IMR-90 (cell line): ENCODE data around the gene RBL2. TPM values are rescaled to one million over a fixed set of nuclear protein-coding genes. Genes with fewer than 3 reads are reported as not detected.
A peak's percentile ranks its signal among the peaks of the same experiment; 100 is the strongest.

ENCODE experiments used
- ATAC-seq: fragments of 200-7000 bp; cut with Tn5 transposase; 2 replicates; pipeline ENCODE4 v1.9.1; 2020; ENCODE audit warnings: low read depth, mild to moderate bottlenecking, moderate library complexity
- BruUV-seq: library from RNA; stranded (reverse); fragments of 400-500 nt; replicated peaks from 2 replicates; lab custom pipeline; 2021; lab: Mats Ljungman, UMichigan
- CTCF ChIA-PET: fragments of 300-600 bp; formaldehyde crosslinking; extraction: SDS; loops from one replicate; lab custom pipeline; 2021; ENCODE audit warnings: antibody characterized with exemption; lab: Yijun Ruan, JAX
- POLR2A ChIA-PET: fragments of 300-600 bp; sonication (Branson Sonifier 250); formaldehyde crosslinking; loops from one replicate; lab custom pipeline; 2022; ENCODE audit warnings: antibody characterized with exemption; ENCODE audit not compliant: unreplicated experiment; lab: Charles Lee
- DNase-seq: peaks from one replicate; pipeline ENCODE4 v3.0.0; 2013
- H2AFZ ChIP-seq: replicated peaks from 2 replicates; pipeline ENCODE3; 2013; ENCODE audit warnings: low read length, mild to moderate bottlenecking; ENCODE audit not compliant: poor library complexity
- H2AK5ac ChIP-seq: 2 replicates; pipeline ENCODE4 v1.6.1; 2013; ENCODE audit warnings: low read depth, low read length, inconsistent platforms
- H2AK9ac ChIP-seq: replicated peaks from 2 replicates; pipeline ENCODE3; 2013; ENCODE audit warnings: mild to moderate bottlenecking, low read depth, low read length, moderate library complexity; ENCODE audit not compliant: poor library complexity
- H2BK120ac ChIP-seq: 2 replicates; pipeline ENCODE4 v1.6.1; 2013; ENCODE audit warnings: low read depth, low read length, inconsistent platforms
- H2BK15ac ChIP-seq: 3 replicates; pipeline ENCODE4 v1.6.1; 2013; ENCODE audit warnings: low read depth, low read length, inconsistent platforms
- H2BK20ac ChIP-seq: 2 replicates; pipeline ENCODE4 v1.6.1; 2013; ENCODE audit warnings: low read depth, mild to moderate bottlenecking, inconsistent platforms, low read length, moderate library complexity
- H2BK5ac ChIP-seq: 2 replicates; pipeline ENCODE4 v1.6.1; 2013; ENCODE audit warnings: mild to moderate bottlenecking, low read depth, low read length, inconsistent platforms; ENCODE audit not compliant: poor library complexity, severe bottlenecking
- H3K14ac ChIP-seq: replicated peaks from 2 replicates; pipeline ENCODE4 v1.6.1; 2013; ENCODE audit warnings: low read depth, low read length, inconsistent platforms
- H3K18ac ChIP-seq: 2 replicates; pipeline ENCODE4 v1.6.1; 2013; ENCODE audit warnings: low read depth, low read length, control low read depth
- H3K23ac ChIP-seq: 2 replicates; pipeline ENCODE4 v1.6.1; 2013; ENCODE audit warnings: low read depth, low read length, inconsistent platforms
- H3K27ac ChIP-seq: 2 replicates; pipeline ENCODE4 v1.5.1; 2013; ENCODE audit warnings: mild to moderate bottlenecking, control low read depth, low read length; ENCODE audit not compliant: insufficient read depth
- H3K27me3 ChIP-seq: 2 replicates; pipeline ENCODE4 v1.6.1; 2013; ENCODE audit warnings: low read length; ENCODE audit not compliant: control insufficient read depth, insufficient read depth
- H3K36me3 ChIP-seq: 2 replicates; pipeline ENCODE4 v1.6.1; 2013; ENCODE audit warnings: low read length, mixed read lengths; ENCODE audit not compliant: control insufficient read depth, insufficient read depth
- H3K4ac ChIP-seq: 2 replicates; pipeline ENCODE4 v1.6.1; 2013; ENCODE audit warnings: low read depth, low read length, inconsistent platforms
- H3K4me1 ChIP-seq: 2 replicates; pipeline ENCODE4 v1.6.1; 2013; ENCODE audit warnings: low read length, mixed read lengths; ENCODE audit not compliant: control insufficient read depth, insufficient read depth
- H3K4me2 ChIP-seq: 2 replicates; pipeline ENCODE4 v1.6.1; 2013; ENCODE audit warnings: low read depth, mild to moderate bottlenecking, control low read depth, low read length, moderate library complexity
- H3K4me3 ChIP-seq: 2 replicates; pipeline ENCODE4 v1.5.1; 2013; ENCODE audit warnings: low read depth, mild to moderate bottlenecking, control low read depth, low read length, moderate library complexity; ENCODE audit not compliant: insufficient read depth
- H3K56ac ChIP-seq: 2 replicates; pipeline ENCODE4 v1.6.1; 2013; ENCODE audit warnings: low read length, inconsistent platforms; ENCODE audit not compliant: insufficient read depth; ENCODE audit errors: extremely low read depth
- H3K79me1 ChIP-seq, 2 experiments: 2 replicates each; pipeline ENCODE4 v1.6.1; 2013; ENCODE audit warnings: low read length in 2 of 2, inconsistent platforms in 1 of 2, low read depth in 1 of 2
- H3K9ac ChIP-seq: 2 replicates; pipeline ENCODE4 v1.6.1; 2013; ENCODE audit warnings: low read depth, low read length, control low read depth
- H3K9me1 ChIP-seq: 2 replicates; pipeline ENCODE4 v1.6.1; 2013; ENCODE audit warnings: low read length, inconsistent platforms; ENCODE audit not compliant: insufficient read depth
- H3K9me3 ChIP-seq: 2 replicates; pipeline ENCODE4 v1.6.1; 2013; ENCODE audit warnings: low read length; ENCODE audit not compliant: control insufficient read depth, insufficient read depth
- H4K20me1 ChIP-seq: 2 replicates; pipeline ENCODE4 v1.6.1; 2013; ENCODE audit warnings: low read length, inconsistent platforms; ENCODE audit not compliant: insufficient read depth
- H4K5ac ChIP-seq: 2 replicates; pipeline ENCODE4 v1.6.1; 2013; ENCODE audit warnings: mild to moderate bottlenecking, low read depth, low read length, control low read depth
- H4K8ac ChIP-seq, 2 experiments: 2 replicates each; pipeline ENCODE4 v1.6.1; 2013; ENCODE audit warnings: low read depth in 2 of 2, low read length in 2 of 2, control low read depth in 1 of 2, inconsistent platforms in 1 of 2
- H4K91ac ChIP-seq: 2 replicates; pipeline ENCODE4 v1.6.1; 2013; ENCODE audit warnings: low read depth, low read length, inconsistent platforms; ENCODE audit not compliant: insufficient read depth
- CEBPB ChIP-seq: IDR thresholded peaks from 2 replicates; pipeline ENCODE4 v1.6.1; 2012; ENCODE audit warnings: low read depth, low read length, improper control_type of control experiment
- RCOR1 ChIP-seq: IDR thresholded peaks from 2 replicates; pipeline ENCODE4 v1.6.1; 2012; ENCODE audit warnings: mild to moderate bottlenecking, low read length, improper control_type of control experiment; ENCODE audit not compliant: insufficient replicate concordance
- WGBS, 2 experiments: methylation state at CpG; one replicate each; pipeline versions ENCODE4 v1.1.5 to v1.1.7; 2013; ENCODE audit warnings: missing lambda C conversion rate in 2 of 2; ENCODE audit not compliant: insufficient read length in 1 of 2; ENCODE audit errors: extremely low coverage in 2 of 2; 5-methylcytosine and 5-hydroxymethylcytosine counted together
- dilution Hi-C: fragments of 300-500 bp; cut with HindIII; formaldehyde crosslinking; loops from one replicate; pipeline ENCODE4 v1.14.3; 2018; ENCODE audit warnings: low sequenced_read_pairs; ENCODE audit not compliant: unreplicated experiment
- in situ Hi-C: fragments of 300-500 bp; cut with MboI; formaldehyde crosslinking; loops from 3 replicates; pipeline ENCODE4 v1.14.3; 2019; ENCODE audit warnings: low sequenced_read_pairs, inconsistent platforms, mixed read lengths
- intact Hi-C: fragments of 100-400 bp; cut with micrococcal nuclease; formaldehyde crosslinking; loops from 2 replicates; pipeline ENCODE4 v1.10.0; 2022
- polyA plus RNA-seq, 3 experiments: library from polyadenylated mRNA; depleted of rRNA; stranded (reverse); fragments of >200 nt; gene quantifications; 2 replicates each; pipeline ENCODE4 v1.2.3, GENCODE V29; 2012; ENCODE audit warnings: low replicate concordance in 1 of 3
- total RNA-seq: library from RNA; depleted of rRNA; stranded (reverse); fragments of >200 nt; gene quantifications from 2 replicates; pipeline ENCODE4 v1.2.3, GENCODE V29; 2012

The RBL2 gene
- total and polyA plus RNA-seq, 2 of the 4 experiments (the other 2 are of a cell fraction): 19.7 to 23.4 TPM

- H4K5ac ChIP-seq: no peak overlapping the region
Observed at GRCh38 chr16:53482123-53482522, 47.9 kb downstream of the RBL2 start.

More at GRCh38 chr16:53482123-53482522, 47.9 kb downstream of the RBL2 start:
- POLR2A ChIA-PET: no interaction called here
- intact Hi-C loops: no loop called here
- peaks cover 26% of the 10 kb centered on the region for H3K36me3 ChIP-seq
- no peak overlapping the region for H2BK120ac ChIP-seq
- H3K4ac ChIP-seq: no peak overlapping the region
- ATAC-seq (peak; percentile 42), DNase-seq (peak; percentile 21)
- H3K56ac ChIP-seq: no peak overlapping the region
- no peak overlapping the region for H3K4me2 ChIP-seq
- no peaks in the 10 kb centered on the region for H3K4me1 ChIP-seq
- BruUV-seq: no TSS peak
- no peak overlapping the region for H3K14ac ChIP-seq
- H2AK9ac ChIP-seq: no peak overlapping the region
- TF ChIP-seq RCOR1 (no peak), CEBPB (0 out of 2 replicates have a peak, but pooled peaks have one; percentile 33)
- H4K20me1 ChIP-seq: no peaks in the 10 kb centered on the region
- no peak overlapping the region for H4K91ac ChIP-seq
- H3K9me1 ChIP-seq: no peaks in the 10 kb centered on the region
- 100% methylated on average over 1 of the region's 2 CpGs; no CpG with 5 or more reads in 1 of the 2 experiments for WGBS, 2 experiments
- in situ Hi-C loops: no loop called here
- no peak overlapping the region for H3K27ac ChIP-seq
- H3K79me1 ChIP-seq: no peaks in the 10 kb centered on the region
- H2BK15ac ChIP-seq: no peak overlapping the region
- dilution Hi-C loops: no loop called here
- H3K9me3 ChIP-seq: no peaks in the 10 kb centered on the region
- no peak overlapping the region for H3K9ac ChIP-seq
- H2BK5ac ChIP-seq: no peak overlapping the region
- no peak overlapping the region for H2BK20ac ChIP-seq
- H2AK5ac ChIP-seq: no peak overlapping the region
- CTCF ChIA-PET: interaction anchor here (0.7 kb wide), 1 partner anchor 200 kb away, joined by 3 read pairs; no protein-coding TSS in a partner anchor
- no peaks in the 10 kb centered on the region for H3K27me3 ChIP-seq
- no peak overlapping the region for H2AFZ ChIP-seq
- H3K23ac ChIP-seq: no peak overlapping the region
- H4K8ac ChIP-seq: no peak overlapping the region
- no peak overlapping the region for H3K18ac ChIP-seq
- no peak overlapping the region for H3K4me3 ChIP-seq
